SU-DHL-6 (cell line): ENCODE results near the gene WNT7B.

Experiments used
- EZH2phosphoT487 ChIP-seq: fragments of 200-600 bp; sonication (generic), shearing (Covaris generic); conservative IDR thresholded peaks from 2 replicates; pipeline ENCODE4 v1.6.1; 2018; ENCODE audit warnings: mild to moderate bottlenecking, antibody characterized with exemption, low read length, moderate library complexity, mixed read lengths
- TF ChIP-seq, protein P1 (sequence below): fragments of 200-600 bp; sonication (generic); IDR thresholded peaks from one replicate; pipeline ENCODE4 v1.5.1; 2017; ENCODE audit warnings: antibody characterized with exemption, mild to moderate bottlenecking, low read length, moderate library complexity; ENCODE audit not compliant: insufficient read depth, poor library complexity, severe bottlenecking

DNA sequence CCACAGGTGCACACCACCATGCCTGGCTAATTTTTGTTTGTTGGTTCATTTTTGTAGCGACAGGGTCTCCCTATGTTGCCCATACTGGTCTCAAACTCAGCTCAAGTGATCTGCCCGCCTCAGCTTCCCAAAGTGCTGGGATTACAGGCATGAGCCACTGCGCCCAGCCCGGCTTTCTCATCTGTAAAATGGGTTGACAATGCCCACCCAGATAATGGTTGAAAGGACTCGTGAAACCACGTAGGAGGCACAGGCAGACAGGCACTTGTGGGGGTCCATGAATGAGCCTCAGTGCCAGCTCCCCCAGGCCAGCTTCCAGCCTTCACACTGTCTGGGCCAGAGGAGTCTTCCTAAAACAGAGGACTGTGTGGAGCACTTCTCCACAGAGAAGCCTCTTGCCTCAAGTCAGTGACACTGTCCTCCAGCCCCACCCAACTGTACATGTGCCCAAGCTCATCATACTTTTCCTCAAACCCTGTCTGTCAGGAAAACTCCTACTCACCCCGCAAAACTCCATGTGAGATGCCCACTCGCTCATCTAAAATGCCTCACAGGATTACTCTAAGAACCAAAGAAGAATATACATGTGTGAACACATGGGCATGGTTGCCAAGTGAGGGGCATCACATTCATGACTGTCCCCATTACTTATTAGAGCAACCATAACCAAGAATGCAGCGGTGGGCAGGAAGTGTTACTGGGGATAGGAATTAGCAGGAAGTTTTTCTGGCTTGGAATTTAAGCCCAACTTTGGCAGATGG lies 32.1 kb upstream of the WNT7B start:
- TF ChIP-seq, protein P1, sequence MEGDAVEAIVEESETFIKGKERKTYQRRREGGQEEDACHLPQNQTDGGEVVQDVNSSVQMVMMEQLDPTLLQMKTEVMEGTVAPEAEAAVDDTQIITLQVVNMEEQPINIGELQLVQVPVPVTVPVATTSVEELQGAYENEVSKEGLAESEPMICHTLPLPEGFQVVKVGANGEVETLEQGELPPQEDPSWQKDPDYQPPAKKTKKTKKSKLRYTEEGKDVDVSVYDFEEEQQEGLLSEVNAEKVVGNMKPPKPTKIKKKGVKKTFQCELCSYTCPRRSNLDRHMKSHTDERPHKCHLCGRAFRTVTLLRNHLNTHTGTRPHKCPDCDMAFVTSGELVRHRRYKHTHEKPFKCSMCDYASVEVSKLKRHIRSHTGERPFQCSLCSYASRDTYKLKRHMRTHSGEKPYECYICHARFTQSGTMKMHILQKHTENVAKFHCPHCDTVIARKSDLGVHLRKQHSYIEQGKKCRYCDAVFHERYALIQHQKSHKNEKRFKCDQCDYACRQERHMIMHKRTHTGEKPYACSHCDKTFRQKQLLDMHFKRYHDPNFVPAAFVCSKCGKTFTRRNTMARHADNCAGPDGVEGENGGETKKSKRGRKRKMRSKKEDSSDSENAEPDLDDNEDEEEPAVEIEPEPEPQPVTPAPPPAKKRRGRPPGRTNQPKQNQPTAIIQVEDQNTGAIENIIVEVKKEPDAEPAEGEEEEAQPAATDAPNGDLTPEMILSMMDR, result no peak
- no peak for TF ChIP-seq EZH2phosphoT487
